ENCODE results near the gene PRR14. TPM values are rescaled to one million over a fixed set of nuclear protein-coding genes. Genes with fewer than 3 reads are reported as not detected.

PRR14 gene
- total and polyA plus RNA-seq, 10 of the 15 experiments (the other 5 are each of a cell fraction or from before 2014, with no cell fraction given), result 2.5 to 66.8 (median 19.2) TPM

GRCh38 chr16:30601966-30602365 is 48.8 kb upstream of the PRR14 start:
- ChIA-PET POLR2A (interaction anchor here (0.9 kb wide), 1 partner anchor 16 kb away, joined by 3 read pairs; no protein-coding TSS in a partner anchor), SMC1A (ENCODE audit: uncharacterized antibody, unreplicated experiment) (interaction anchor here (1.5 to 1.7 kb wide), 2 partner anchors 10 to 173 kb away, joined by 6 to 7 read pairs; partner anchors contain the start of gene DCTPP1), CTCF (interaction anchor here (0.5 to 8.9 kb wide), 8 partner anchors 14 to 172 kb away, joined by 3 to 89 read pairs (median 4); partner anchors contain the start of gene DCTPP1), RAD21 (ENCODE audit: unreplicated experiment) (interaction anchor here (1.1 to 3.5 kb wide), 3 partner anchors 66 to 184 kb away, joined by 3 to 14 read pairs (median 5); partner anchors contain the start of gene DCTPP1)
- ATAC-seq (no peak), DNase-seq (ENCODE audit: low read depth, low spot score) (no peak), FAIRE-seq (no peak)
- Histone ChIP-seq H3K4me1 (ENCODE audit: control insufficient read depth, insufficient read depth, low read length) (no peaks in the 10 kb centered on the region), H3K27ac (ENCODE audit: control insufficient read depth, insufficient read depth) (no peak overlapping the region), H3K4me3 (no peak overlapping the region), H3K27me3 (replicated peaks in 1 of 2; ENCODE audit: control insufficient read depth in 2 of 2, insufficient read depth in 2 of 2, low read length in 1 of 2) (no peaks in the 10 kb centered on the region), H4K20me1 (ENCODE audit: control insufficient read depth, insufficient read depth) (no peaks in the 10 kb centered on the region), H3K9me3 (replicated peaks; ENCODE audit: control insufficient read depth, insufficient read depth, low read length) (no peaks in the 10 kb centered on the region), H2AFZ (ENCODE audit: control insufficient read depth, low read depth, low read length) (no peak overlapping the region), H3K36me3 (ENCODE audit: control insufficient read depth in 2 of 2, insufficient read depth in 2 of 2, low read length in 1 of 2) (peaks cover 11 to 14% of the 10 kb centered on the region in 2 experiments; a peak in 3 of 4 replicates), H3K4me2 (ENCODE audit: control insufficient read depth, insufficient read depth) (no peak overlapping the region), H3K9ac (ENCODE audit: control insufficient read depth, insufficient read depth, low read length) (no peak overlapping the region), H3K79me2 (ENCODE audit: control insufficient read depth, insufficient read depth, low read length) (no peaks in the 10 kb centered on the region)
- intact Hi-C loops (cut with micrococcal nuclease; ENCODE audit: unreplicated experiment) (no loop called here), in situ Hi-C loops (cut with MboI) (no loop called here)
- WGBS (ENCODE audit: insufficient coverage, insufficient replicate concordance, low lambda C conversion rate, missing lambda C conversion rate), result 75% methylated on average over 4 of the region's 4 CpGs
- no TSS peak for BruUV-seq (replicated peaks)
- TF ChIP-seq SIN3A (IDR thresholded peaks at IDR 0.05; ENCODE audit: low read depth, low read length) (no peak), ELK1 (IDR thresholded peaks at IDR 0.05; ENCODE audit: low read depth, low read length) (no peak), KAT2A (conservative IDR thresholded peaks at IDR 0.05; ENCODE audit: control insufficient read depth, low read depth, low read length) (no peak), RBBP5 (conservative IDR thresholded peaks at IDR 0.05) (no peak), YY1 (IDR thresholded peaks at IDR 0.05; ENCODE audit: low read depth, low read length) (no peak), FOS (IDR thresholded peaks at IDR 0.05; ENCODE audit: borderline replicate concordance, extremely low read depth, insufficient read length) (no peak), USF2 (IDR thresholded peaks at IDR 0.05; ENCODE audit: borderline replicate concordance, low read depth, low read length) (no peak), SKIL (IDR thresholded peaks at IDR 0.05; ENCODE audit: low read depth, poor library complexity, severe bottlenecking) (no peak), MXI1 (IDR thresholded peaks at IDR 0.05; ENCODE audit: low read depth, low read length) (no peak), BCLAF1 (IDR thresholded peaks at IDR 0.05) (no peak), CUX1 (IDR thresholded peaks at IDR 0.05; ENCODE audit: insufficient replicate concordance, low read depth, low read length) (no peak)
